Measurements from ENCODE around the gene BROX. TPM values are rescaled to one million over a fixed set of nuclear protein-coding genes. Genes with fewer than 3 reads are reported as not detected.

BROX gene
- total and polyA plus RNA-seq, 4 donors, result 6.0 to 28.3 (median 14.4) TPM

DNA sequence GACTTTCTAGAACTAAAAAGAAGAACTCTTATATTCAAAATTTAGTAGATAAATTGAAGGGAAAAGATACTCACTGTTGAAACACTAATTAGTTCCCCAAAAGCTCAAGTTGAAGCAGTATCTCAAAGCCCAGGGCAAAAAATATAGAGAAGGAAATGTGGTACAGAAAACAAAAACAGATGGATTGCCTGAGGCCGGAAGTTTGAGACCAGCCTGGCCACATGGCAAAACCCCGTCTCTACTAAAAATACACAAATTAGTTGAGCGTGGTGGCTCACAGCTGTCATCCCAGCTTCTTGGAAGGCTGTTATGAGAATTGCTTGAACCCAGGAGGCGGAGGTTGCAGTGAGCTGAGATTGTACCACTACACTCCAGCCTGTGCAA, 60.6 kb downstream of the BROX start:
- H3K4me3 ChIP-seq (ENCODE audit: low read depth in 1 of 3, low read length in 3 of 3), result no peak overlapping the region
- TF ChIP-seq HNF4A (conservative IDR thresholded peaks at IDR 0.05) (no peak), SP1 (IDR thresholded peaks at IDR 0.05) (no peak), GABPA (IDR thresholded peaks at IDR 0.05 in 1 of 2, conservative IDR thresholded peaks at IDR 0.05 in 1 of 2) (no peak), NR2F2 (IDR thresholded peaks at IDR 0.05) (no peak), TAF1 (conservative IDR thresholded peaks at IDR 0.05) (no peak), HNF4G (IDR thresholded peaks at IDR 0.05) (no peak), ATF3 (IDR thresholded peaks at IDR 0.05) (no peak), YY1 (IDR thresholded peaks at IDR 0.05) (no peak), RAD21 (IDR thresholded peaks at IDR 0.05) (no peak), FOXA1 (IDR thresholded peaks at IDR 0.05) (no peak), JUND (IDR thresholded peaks at IDR 0.05) (no peak)
- TF ChIP-seq, protein P1, sequence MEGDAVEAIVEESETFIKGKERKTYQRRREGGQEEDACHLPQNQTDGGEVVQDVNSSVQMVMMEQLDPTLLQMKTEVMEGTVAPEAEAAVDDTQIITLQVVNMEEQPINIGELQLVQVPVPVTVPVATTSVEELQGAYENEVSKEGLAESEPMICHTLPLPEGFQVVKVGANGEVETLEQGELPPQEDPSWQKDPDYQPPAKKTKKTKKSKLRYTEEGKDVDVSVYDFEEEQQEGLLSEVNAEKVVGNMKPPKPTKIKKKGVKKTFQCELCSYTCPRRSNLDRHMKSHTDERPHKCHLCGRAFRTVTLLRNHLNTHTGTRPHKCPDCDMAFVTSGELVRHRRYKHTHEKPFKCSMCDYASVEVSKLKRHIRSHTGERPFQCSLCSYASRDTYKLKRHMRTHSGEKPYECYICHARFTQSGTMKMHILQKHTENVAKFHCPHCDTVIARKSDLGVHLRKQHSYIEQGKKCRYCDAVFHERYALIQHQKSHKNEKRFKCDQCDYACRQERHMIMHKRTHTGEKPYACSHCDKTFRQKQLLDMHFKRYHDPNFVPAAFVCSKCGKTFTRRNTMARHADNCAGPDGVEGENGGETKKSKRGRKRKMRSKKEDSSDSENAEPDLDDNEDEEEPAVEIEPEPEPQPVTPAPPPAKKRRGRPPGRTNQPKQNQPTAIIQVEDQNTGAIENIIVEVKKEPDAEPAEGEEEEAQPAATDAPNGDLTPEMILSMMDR (IDR thresholded peaks at IDR 0.05; ENCODE audit: low read depth, low read length, missing input control), result no peak
- H3K36me3 ChIP-seq (ENCODE audit: control insufficient read depth in 4 of 4, insufficient read depth in 3 of 4, low read depth in 1 of 4, low read length in 3 of 4), result no peaks in the 10 kb centered on the region
- H3K27me3 ChIP-seq (ENCODE audit: control insufficient read depth in 4 of 4, insufficient read depth in 4 of 4, low read length in 3 of 4), result no peaks in the 10 kb centered on the region
- peaks cover 3 to 12% (median 3%) of the 10 kb centered on the region in 4 donors for H3K9me3 ChIP-seq (ENCODE audit: control insufficient read depth in 4 of 4, low read length in 3 of 4)
- no peaks in the 10 kb centered on the region for H3K4me1 ChIP-seq (ENCODE audit: control insufficient read depth in 4 of 4, insufficient read depth in 4 of 4, low read length in 3 of 4)
- 76% methylated on average over 4 of the region's 4 CpGs for WGBS
- H3K27ac ChIP-seq (ENCODE audit: low read depth in 1 of 2, low read length in 2 of 2), result no peak overlapping the region
- H3K9ac ChIP-seq (ENCODE audit: low read depth in 1 of 2, low read length in 2 of 2), result no peak overlapping the region
- DNase-seq (ENCODE audit: low spot score), result no peak

- Histone ChIP-seq H3K4me1 (ENCODE audit: control insufficient read depth in 4 of 4, insufficient read depth in 4 of 4, low read length in 3 of 4) (no peaks in the 10 kb centered on the region), H3K4me3 (ENCODE audit: low read depth in 1 of 3, low read length in 3 of 3) (no peak overlapping the region), H3K27me3 (ENCODE audit: control insufficient read depth in 4 of 4, insufficient read depth in 4 of 4, low read length in 3 of 4) (no peaks in the 10 kb centered on the region), H3K36me3 (ENCODE audit: control insufficient read depth in 4 of 4, insufficient read depth in 3 of 4, low read depth in 1 of 4, low read length in 3 of 4) (no peaks in the 10 kb centered on the region), H3K9me3 (ENCODE audit: control insufficient read depth in 4 of 4, low read length in 3 of 4) (no peaks in the 10 kb centered on the region), H3K27ac (ENCODE audit: low read depth in 1 of 2, low read length in 2 of 2) (no peak overlapping the region), H3K9ac (ENCODE audit: low read depth in 1 of 2, low read length in 2 of 2) (no peak overlapping the region)
- no peak for DNase-seq (ENCODE audit: low spot score)
- 95% methylated on average over 1 of the region's 1 CpG for WGBS
- no peak for TF ChIP-seq GABPA (IDR thresholded peaks at IDR 0.05 in 1 of 2, conservative IDR thresholded peaks at IDR 0.05 in 1 of 2)
- no peak for TF ChIP-seq ATF3 (IDR thresholded peaks at IDR 0.05)
- TF ChIP-seq TAF1 (conservative IDR thresholded peaks at IDR 0.05), result no peak
- TF ChIP-seq YY1 (IDR thresholded peaks at IDR 0.05), result peak; percentile 41
- peak; percentile 16 for TF ChIP-seq FOXA1 (IDR thresholded peaks at IDR 0.05)
- TF ChIP-seq, protein P2, sequence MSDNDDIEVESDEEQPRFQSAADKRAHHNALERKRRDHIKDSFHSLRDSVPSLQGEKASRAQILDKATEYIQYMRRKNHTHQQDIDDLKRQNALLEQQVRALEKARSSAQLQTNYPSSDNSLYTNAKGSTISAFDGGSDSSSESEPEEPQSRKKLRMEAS (IDR thresholded peaks at IDR 0.05), result no peak
- peak in 1 of 2 donors; percentile 7 for TF ChIP-seq RAD21 (IDR thresholded peaks at IDR 0.05)
- TF ChIP-seq, protein P1 (IDR thresholded peaks at IDR 0.05; ENCODE audit: low read depth, low read length, missing input control), result no peak
- TF ChIP-seq EGR1 (IDR thresholded peaks at IDR 0.05; ENCODE audit: low read depth in 2 of 2), result no peak
- TF ChIP-seq HNF4A (conservative IDR thresholded peaks at IDR 0.05), result peak in 1 of 2 donors; percentile 35
- peak in 1 of 2 donors; percentile 66 for TF ChIP-seq RXRA (IDR thresholded peaks at IDR 0.05)
- TF ChIP-seq NR2F2 (IDR thresholded peaks at IDR 0.05), result no peak
- TF ChIP-seq SP1 (IDR thresholded peaks at IDR 0.05), result no peak
- peak in 1 of 2 donors; percentile 18 for TF ChIP-seq JUND (IDR thresholded peaks at IDR 0.05)
- peak; percentile 58 for TF ChIP-seq FOXA2 (IDR thresholded peaks at IDR 0.05)
- peak; percentile 16 for TF ChIP-seq ZBTB33 (IDR thresholded peaks at IDR 0.05)
- TF ChIP-seq REST (IDR thresholded peaks at IDR 0.05), result peak; percentile 28
Observed at GRCh38 chr1:222777463-222777862, 65.1 kb downstream of the BROX start.
